Hepatocyte (in vitro differentiated cells): ENCODE results near the gene MAD1L1.

Source experiments
- EZH2 ChIP-seq: fragments of 200-600 bp; sonication (generic); IDR thresholded peaks from 2 replicates; pipeline ENCODE4 v1.6.1; 2016; ENCODE audit warnings: antibody characterized with exemption, mild to moderate bottlenecking, borderline replicate concordance
- EZH2phosphoT487 ChIP-seq: fragments of 200-600 bp; sonication (generic); IDR thresholded peaks from one replicate; pipeline ENCODE4 v1.6.1; 2018; ENCODE audit warnings: antibody characterized with exemption, mild to moderate bottlenecking, low read depth, moderate library complexity; ENCODE audit not compliant: unreplicated experiment, severe bottlenecking
- TF ChIP-seq, protein P1 (sequence below): fragments of 200-600 bp; sonication (generic); IDR thresholded peaks from 2 replicates; pipeline ENCODE4 v1.5.1; 2016; ENCODE audit warnings: antibody characterized with exemption, mild to moderate bottlenecking; ENCODE audit not compliant: poor library complexity

DNA sequence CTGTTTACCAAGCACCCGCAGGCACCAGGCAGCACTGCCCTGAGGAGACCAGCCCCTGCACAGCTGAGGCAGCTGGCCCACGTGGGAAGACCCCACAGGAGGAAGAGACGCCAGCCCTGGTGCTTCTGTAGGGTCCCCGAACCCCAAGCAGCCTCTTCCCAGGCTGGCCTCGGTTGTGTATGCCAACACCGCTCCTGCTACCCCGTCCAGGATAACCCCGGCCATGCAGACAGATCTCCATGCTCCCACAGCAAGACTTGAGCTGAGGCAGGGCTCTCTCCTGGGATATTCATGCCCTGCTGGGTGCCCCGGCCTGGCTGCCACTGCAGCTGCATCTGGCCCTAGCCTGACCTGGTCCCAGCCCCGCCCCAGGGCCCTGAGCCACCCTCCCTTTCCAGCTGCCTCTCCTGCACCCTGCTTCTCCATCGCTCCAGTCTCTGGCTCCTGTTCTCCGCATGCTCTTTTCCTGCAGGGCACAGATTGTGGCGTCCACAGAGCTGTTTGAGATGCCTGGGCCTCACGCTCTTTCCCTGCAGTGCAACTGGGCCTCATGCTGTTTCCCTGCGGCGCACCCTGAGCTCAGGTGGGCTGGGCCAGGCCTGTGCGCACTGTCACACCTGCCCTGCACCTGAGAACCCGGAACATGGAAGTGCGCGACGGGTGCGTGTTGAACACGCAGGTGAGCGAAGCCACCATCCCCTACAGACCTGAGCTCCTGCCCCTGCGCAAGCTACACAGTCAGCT, 326.5 kb downstream of the MAD1L1 start:
- TF ChIP-seq EZH2 (no peak), EZH2phosphoT487 (no peak)
- TF ChIP-seq, protein P1, sequence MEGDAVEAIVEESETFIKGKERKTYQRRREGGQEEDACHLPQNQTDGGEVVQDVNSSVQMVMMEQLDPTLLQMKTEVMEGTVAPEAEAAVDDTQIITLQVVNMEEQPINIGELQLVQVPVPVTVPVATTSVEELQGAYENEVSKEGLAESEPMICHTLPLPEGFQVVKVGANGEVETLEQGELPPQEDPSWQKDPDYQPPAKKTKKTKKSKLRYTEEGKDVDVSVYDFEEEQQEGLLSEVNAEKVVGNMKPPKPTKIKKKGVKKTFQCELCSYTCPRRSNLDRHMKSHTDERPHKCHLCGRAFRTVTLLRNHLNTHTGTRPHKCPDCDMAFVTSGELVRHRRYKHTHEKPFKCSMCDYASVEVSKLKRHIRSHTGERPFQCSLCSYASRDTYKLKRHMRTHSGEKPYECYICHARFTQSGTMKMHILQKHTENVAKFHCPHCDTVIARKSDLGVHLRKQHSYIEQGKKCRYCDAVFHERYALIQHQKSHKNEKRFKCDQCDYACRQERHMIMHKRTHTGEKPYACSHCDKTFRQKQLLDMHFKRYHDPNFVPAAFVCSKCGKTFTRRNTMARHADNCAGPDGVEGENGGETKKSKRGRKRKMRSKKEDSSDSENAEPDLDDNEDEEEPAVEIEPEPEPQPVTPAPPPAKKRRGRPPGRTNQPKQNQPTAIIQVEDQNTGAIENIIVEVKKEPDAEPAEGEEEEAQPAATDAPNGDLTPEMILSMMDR = no peak
